Left renal pelvis (tissue), 4 donors: Measurements from ENCODE around the gene DDR1. TPM values are rescaled to one million over a fixed set of nuclear protein-coding genes. Genes with fewer than 3 reads are reported as not detected.

Experiments used
- DNase-seq, 4 donors: peaks; one replicate each; pipeline ENCODE4 v3.0.0-alpha.2; 2013; ENCODE audit warnings: low read depth in 4 of 4, low spot score in 3 of 4
- polyA plus RNA-seq, 4 donors: library from polyadenylated mRNA; unstranded; fragments of 120-200 nt; gene quantifications; one replicate each; pipeline ENCODE4 v1.2.1, GENCODE V29; 2013; ENCODE audit not compliant: insufficient read length in 4 of 4

The DDR1 gene
- polyA plus RNA-seq, 4 donors, result 55.6 to 201 (median 156) TPM

DNA sequence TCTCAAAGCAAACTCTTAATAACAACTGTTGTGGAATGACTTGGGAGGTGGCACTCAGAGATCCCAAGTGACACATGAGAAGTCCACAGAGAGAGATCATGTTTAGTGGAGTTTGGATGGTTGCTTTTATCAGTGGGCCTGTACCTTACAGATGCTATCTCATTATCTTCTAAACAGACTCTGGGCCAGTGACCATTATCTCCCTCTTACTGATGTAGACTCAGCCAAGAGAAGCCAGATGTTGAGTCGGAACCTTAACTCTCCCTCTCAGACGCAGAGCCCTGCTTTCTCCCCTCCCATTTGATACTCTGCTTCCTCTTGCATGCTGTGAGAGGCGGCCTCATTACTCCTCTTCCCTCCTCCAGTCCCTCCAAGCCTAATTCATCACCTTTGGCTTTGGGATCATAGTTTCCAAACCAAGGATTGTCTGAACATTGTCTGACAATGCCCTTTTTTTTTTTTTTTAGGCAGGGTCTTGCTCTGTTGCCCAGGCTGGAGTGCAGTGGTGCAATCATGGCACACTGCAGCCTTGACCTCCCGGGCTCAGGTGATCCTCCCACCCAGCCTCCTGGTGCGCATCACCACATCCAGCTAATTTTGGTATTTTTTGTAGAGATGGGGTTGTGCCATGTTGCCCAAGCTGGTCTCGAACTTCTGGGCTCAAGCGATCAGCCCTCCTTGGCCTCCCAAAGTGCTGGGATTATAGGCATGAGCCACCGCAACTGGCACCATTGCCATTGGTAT, 4.5 kb upstream of the DDR1 start:
- no peak for DNase-seq

DNA sequence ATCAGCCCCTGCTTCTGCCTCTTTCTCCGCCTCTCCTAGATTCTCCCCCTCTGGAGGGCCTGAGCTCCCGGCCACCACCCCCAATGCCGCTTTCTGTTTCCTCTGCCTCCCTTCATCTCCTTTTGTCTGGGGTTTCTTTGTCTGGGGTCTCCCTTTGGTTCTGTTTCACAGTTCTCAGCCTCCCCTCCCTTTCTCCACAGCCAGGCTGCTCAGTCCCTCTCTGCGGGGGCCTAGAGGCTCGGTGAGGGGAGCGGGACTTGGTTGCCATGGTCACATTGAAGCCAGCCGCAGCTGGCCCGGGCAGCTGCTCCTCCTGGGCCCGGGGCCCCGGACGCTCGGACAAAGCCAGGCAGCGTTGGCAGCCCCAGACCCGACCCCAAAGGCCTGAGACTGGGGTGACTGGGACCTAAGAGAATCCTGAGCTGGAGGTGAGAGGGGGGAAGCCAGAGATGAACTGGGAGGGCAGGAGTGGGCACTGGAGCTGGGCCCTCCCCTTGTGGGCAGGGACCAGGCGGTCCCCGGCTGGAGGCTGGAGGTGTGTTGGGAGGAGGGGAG, 3.5 kb upstream of the DDR1 start:
- no peak for DNase-seq

DNA sequence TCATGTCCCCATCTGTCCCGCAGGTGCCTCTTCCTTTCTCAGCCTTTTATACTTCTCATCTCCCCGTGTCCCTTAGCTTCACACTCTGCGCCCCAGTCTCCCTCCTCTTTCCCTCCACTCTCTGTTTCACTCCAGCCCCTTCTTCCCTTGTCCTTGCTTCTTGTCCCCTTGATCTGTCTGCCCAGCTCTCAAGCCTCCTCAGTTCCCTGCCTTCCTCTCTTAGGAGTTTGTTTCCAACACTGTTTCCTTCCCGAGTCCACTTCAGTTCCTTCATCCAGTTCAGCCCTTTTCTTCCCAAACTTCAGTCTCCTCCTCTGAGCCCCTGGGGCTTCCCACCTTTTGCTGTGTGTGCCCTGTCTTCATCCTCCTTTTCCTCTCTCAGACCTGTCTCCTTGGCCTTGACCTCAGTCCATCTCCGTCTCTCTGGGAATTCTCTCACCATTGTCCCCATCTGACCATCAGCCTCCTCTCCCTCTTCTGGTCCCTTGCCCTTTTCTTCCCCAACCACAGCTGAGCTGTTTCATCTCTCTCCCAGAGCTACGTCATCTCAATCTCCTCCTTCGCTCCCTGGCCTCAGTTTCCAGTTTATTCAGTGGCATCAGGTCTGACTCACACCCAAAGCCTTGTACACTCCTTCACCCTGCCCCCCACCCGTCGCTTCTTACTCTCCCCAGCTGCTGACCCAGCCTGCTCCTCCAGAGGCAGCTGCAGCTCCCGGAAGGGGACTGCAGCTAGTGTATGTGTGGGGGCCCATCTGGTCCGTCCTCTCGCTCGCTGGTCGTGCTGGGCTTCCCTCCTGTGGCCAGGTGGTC, 2.7 kb upstream of the DDR1 start:
- no peak for DNase-seq

DNA sequence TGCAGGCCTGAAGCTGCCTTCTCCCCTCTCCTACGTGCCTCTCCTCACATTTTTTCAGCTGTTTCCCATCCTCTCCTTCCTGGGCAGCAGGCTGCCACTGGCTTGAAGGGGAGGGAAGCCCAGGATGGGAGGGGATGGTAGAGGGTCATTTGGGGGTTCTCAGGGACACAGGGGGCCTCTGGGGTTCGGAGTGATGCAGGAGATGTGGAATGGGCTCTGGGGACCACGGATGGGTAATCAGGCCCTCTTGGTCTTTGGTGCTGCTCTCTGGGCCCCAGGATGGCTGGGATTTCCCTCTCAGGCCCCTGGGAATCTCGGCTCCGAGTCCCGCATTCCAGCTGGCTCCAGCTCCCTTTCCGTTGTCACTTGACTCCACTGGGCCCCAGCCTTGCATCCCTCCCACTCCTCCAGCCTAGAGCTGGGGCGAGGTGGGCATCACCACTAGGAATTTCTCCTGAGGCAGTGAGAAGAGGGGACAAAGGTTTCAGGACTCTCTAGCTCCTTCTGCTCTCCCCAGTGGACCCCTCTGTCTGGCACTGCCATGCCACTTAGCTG, 2.0 kb upstream of the DDR1 start:
- DNase-seq, result no peak

DNA sequence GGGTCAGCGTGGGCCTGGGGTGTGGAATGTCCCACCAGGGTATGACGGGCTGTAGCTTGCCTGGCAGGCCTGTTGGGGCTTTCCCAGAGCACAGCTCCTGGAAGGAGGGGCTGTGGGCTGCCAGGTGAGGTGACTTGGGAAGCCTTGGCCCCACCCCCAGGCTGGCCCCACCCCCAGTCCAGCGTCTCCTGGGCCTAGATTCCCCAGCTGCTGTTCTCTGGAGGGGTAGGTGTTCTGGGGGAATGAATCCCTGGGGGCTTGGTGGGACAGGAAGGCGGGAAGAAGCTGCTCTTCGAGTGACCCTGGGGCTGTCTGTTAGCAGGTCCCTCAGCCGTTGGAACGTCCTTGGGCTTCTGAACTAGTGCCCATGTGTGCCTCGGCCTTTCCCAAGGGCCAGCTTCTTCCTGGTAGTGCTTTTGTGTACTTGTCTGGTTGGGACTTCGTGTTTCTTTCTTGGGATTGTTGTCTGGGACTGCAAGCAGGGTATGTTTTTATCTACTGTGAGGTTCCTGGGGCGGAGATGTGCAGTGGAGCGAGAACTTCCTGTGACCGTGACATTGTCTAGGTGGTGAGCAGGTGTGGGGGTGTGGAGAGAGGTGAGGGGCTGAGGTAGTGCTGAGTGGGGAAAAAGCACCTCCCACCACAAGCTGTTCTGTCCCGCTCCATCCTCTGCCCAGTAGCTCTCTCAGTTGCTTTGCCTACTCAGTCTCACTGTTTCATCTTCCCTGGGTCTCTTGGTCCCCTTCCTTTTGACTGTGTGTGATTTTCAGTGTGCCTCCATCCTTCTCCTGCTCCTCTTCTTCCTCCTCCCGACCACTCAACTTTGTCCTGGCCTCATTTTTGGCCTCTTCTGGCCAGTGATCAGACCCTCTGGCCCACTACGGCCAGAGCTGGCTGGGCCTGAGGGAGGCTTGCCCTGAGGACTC, 1.3 kb upstream of the DDR1 start:
- DNase-seq, result peak in 1 of 4 donors; percentile 48

DNA sequence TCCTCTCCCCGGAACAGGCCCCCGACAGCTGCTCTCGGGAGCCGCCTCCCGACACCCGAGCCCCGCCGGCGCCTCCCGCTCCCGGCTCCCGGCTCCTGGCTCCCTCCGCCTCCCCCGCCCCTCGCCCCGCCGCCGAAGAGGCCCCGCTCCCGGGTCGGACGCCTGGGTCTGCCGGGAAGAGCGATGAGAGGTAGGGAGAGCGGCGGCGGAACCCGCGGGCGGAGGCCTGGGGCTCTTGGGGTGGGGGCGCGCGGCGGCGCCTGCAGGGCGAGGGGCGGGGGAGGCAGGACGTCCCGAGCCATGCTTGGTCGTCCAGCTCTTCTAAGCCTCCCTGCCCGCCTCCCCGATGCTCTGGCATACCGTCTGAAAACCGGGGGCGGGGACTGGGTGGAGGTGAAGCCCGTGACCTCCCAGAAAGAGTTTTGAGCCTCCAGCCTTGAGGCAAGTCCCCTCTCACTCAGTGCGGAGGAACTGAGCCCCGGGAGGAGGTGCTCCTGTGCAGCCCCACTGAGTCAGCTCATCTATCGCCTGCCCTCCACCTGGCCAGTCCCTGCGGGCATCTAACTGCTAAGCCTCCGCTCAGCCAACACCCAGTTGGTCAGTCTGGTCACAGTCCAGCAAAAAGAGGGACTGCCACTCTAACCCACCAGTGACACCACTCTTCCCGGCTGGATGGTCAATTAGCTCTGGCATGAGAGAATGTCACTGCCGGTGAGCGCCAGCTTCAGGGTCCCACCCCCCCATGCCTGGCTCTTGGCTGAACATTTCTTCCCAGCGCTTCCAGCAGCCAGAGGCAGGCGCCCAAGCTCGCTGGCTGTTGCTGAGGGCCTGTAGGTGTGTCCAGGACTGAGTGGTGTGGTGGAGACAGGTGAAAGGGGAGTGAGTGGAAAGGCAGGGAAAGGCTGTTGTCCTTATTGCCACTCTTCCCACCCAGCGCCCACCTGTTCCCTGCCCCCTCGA, 482 bp downstream of the DDR1 start:
- no peak for DNase-seq

DNA sequence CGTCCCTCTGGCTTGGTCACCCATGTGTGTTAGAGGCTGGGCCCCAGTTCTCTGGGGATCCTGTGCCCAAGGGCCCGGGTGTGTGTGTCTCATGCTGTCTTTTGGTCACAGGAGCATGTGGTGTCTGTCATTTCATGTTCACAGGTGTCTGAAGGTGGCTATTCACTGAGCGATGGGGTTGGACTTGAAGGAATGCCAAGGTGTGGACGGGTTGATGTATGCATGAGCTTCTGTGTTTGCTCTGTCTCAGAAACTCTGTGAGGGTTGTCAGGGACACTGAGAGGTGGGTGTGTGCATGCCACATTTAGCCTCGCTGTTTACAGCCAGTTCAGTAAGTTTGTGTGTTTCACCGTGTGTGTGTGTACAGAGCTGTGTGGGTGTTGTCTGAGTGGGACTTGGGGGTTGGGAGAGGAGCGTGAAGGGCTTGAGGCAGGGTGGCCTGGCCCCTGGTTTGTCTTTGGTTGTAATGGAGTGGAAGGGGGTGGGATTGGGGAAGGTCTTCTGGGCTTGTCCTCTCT, 1.2 kb downstream of the DDR1 start:
- no peak for DNase-seq

DNA sequence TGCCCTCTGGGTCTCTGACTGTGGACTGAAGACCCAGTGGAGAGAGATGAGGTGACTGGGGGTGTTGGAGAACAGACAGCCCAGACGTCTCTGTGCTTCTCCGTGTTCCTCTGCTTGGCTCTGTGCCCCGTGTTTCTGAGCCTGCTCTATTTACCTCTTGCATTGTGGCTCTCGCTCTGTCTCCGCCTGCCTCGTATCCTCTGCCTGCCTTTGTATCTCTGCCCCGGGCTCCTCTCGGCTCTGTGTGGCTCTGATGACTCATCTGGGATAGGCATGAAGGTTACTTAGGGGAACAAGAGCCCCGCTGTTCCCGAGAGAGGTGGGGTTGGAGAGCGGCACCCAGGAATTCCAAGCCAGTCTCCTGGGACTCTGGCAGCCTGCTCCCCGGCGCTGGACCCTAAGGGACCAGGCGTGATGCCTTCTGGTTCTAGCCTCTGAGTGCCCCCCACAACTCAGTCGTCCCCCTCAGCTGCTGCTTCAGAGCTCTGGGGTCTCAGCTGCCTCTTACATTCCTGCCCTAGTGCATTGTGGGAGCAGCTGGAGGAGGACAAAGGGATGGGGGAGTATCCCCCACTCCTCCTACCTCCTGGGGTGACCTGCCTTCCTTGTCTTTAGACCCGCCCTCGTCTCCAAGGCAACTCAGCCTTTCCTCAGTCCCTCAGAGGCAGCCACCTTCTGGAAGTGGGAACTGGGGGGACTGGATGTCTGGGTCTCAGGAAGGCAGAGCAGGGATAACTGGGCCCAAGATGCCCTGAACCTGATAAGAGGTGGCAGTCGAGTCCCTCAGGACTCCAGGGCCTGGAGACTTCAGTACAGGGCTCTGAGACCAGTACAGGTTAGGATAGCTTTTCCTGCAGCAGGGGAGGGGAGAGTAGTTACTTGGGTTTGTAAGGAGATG, 1.9 kb downstream of the DDR1 start:
- DNase-seq, result peak in 1 of 4 donors; percentile 63

DNA sequence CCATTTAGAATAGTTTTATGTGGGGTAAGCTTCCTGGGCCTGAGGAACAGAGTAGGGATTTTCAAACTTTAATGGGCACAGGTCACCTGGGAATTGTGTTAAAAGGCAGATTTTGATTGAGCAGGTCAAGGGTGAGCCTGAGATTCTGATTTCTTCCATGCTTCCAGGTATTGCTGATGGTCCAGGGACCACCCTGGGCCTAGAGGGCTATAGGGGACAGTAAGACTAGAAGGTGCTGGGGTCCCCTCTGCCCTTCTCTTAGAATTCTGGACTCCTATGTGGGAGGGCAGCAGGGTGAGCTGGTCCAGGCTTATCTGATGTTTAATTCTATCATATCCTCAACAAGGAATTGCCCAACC, 2.6 kb downstream of the DDR1 start:
- DNase-seq, result no peak

DNA sequence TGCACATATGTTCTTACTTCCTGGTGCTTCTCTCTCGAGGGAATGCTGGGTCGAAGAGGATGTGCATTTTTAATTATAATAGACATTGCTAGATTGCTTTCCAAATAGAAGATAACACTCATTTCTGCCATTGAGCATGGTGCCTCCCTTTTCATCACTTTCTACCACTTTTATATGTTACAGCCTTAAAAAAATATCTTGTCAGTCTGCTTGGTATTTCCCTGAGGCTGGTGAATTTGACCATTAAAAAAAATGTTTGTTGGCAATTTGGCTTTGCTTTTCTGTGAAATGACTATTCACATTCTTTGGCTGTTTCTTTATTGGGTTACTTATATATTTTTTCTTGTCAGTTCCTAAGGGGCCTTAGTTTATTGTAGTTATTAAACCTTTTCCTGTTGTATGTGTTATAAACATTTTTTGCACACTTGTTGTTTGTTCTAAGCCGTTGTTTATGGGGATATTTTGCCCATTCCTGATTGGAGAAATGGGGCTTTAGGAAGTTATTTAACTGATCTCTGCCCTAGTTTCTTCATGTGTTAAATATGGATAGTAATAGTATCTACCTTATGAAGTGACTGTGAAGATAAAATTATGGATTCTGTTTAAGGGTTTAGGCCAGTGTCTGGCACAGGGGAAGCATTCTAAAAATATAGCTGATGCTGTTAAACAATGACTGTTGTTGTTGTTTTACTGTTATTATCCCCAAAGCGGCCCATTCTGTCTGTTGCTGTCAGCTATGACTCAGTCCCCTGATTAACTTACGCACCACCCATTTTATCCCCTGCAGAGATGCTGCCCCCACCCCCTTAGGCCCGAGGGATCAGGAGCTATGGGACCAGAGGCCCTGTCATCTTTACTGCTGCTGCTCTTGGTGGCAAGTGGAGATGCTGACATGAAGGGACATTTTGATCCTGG, 3.8 kb downstream of the DDR1 start:
- no peak for DNase-seq

DNA sequence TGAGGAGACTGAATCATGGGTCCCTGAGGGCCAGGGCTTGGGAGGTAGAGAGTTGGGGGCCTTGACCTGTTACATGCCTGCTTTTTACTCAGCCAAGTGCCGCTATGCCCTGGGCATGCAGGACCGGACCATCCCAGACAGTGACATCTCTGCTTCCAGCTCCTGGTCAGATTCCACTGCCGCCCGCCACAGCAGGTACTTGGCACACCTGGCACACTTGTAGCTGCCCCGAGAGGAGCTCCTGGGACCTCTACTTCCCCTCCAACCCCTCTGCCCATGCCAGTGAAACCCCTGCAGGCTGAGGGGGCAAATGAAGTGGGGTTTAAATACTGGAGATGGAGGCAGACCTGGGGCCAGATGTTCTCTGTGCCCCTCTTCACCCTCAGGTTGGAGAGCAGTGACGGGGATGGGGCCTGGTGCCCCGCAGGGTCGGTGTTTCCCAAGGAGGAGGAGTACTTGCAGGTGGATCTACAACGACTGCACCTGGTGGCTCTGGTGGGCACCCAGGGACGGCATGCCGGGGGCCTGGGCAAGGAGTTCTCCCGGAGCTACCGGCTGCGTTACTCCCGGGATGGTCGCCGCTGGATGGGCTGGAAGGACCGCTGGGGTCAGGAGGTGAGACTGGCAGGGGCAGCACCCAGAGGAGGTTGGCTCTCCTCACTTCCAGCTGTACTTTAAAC, 4.6 kb downstream of the DDR1 start:
- DNase-seq, result no peak

DNA sequence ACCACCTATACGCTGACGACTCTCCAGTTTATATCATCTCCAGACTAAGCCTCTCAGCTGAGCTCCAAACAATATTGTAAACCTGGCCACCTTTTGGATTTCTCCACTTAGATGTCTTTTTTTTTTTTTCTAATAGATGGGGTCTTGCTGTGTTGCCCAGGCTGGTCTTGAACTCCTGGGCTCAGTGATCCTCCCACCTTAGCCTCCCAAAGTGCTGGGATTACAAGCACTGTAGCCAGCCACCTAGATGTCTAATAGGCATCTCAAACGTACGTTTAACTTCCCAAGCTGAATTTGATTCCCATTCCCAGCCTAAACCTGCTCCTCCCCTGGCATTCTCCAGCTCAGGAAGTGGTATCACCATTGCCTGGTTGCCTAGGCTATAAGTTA, 5.2 kb downstream of the DDR1 start:
- no peak for DNase-seq

DNA sequence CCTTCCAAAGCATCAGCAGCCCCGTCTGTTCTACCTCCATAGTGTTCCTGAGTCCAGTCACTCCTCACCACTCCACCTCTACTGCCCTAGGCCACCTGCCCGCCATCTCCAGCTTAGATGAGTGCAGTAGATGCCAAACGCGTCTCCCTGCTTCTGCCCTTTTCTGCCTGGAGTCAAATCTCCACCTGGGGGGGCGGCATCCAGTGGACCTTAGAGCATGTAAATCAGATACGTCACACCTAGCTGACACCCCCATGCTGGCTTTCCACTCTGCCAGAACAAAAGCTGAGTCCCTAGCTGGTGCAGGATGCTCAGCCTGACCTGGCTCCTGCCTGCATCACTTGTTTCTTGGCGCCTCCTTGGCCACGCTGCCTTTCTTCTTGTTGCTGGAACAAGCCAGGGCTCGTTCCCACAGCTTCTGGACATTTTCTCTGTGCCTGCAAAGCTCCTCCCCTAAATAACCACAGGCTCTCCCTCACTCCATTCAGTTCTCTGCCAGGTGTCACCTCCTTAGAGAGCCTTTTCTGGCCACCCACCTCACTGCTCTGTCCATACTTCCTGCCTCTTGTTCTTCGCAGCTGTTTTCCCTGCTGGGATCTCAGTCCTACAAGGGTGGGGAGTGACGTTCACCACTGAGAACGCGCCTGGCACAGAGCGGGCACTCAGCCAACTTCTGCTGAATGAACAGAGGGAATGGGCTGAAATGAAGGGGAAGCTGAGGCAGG, 5.8 kb downstream of the DDR1 start:
- DNase-seq, result no peak

DNA sequence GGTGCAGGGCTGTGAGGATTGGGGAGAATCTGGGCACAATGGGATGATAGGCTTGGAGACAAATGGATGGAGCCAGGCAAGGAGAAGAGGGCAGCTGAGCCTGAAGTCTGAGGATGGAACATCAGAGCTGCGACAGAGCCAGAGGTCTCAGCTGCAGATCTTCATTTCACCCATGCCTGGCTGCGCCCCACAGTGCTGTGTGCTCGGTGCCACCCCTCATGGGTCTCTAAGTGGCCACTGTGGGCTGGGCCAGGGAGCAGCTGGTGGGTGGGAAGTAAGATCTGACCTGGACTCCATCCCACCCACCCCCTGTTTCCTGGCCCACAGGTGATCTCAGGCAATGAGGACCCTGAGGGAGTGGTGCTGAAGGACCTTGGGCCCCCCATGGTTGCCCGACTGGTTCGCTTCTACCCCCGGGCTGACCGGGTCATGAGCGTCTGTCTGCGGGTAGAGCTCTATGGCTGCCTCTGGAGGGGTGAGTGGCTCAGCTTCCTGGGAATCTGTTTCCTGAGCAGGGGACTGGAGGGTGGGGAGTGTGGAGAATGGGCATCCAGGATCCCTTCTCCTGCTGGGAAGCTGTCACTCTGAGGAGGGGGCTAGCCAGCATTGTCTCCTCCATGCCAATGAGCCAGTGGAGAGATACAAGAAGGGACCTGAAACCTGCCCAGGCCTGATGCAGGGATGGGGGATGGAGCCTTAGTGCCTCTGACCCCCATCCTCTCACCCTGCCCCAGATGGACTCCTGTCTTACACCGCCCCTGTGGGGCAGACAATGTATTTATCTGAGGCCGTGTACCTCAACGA, 6.5 kb downstream of the DDR1 start:
- DNase-seq, result no peak

DNA sequence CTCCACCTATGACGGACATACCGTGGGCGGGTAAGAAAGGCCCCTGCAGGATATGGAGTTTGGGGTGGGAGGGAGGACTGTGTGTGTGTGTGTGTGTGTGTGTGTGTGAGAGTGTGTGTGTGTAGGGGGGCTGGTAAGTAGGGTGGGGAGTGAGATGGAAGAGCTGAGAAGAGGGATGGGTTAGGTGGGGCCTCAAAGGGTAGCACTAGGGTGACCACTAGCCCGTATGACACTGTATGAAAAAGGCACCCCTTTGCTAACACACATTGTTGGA, 7.1 kb downstream of the DDR1 start:
- DNase-seq, result no peak
